Neutrophil (primary cell): ENCODE results near the gene SLC7A1.

Experiments
- H3K27ac ChIP-seq: fragments of 200-600 bp; sonication (generic); 2 replicates; pipeline ENCODE4 v1.5.1; 2016; ENCODE audit warnings: mild to moderate bottlenecking, moderate library complexity
- H3K27me3 ChIP-seq: fragments of 200-600 bp; sonication (generic); 2 replicates; pipeline ENCODE4 v1.6.0; 2016; ENCODE audit warnings: mild to moderate bottlenecking
- H3K36me3 ChIP-seq: fragments of 200-600 bp; sonication (generic); 2 replicates; pipeline ENCODE4 v1.5.1; 2017
- H3K4me1 ChIP-seq, 2 experiments: fragments of 200-600 bp in 1 of 2; sonication (generic) in 1 of 2; 1 replicate in 1 of 2; 2 replicates in 1 of 2; pipeline versions ENCODE4 v1.5.1 to v1.6.1; 2013 to 2016; ENCODE audit warnings: low read depth in 1 of 2, low read length in 1 of 2, mild to moderate bottlenecking in 1 of 2, moderate library complexity in 1 of 2; ENCODE audit not compliant: control insufficient read depth in 1 of 2, insufficient read depth in 1 of 2
- H3K4me3 ChIP-seq, 2 experiments: fragments of 200-600 bp in 1 of 2; sonication (generic) in 1 of 2; 1 replicate in 1 of 2; 2 replicates in 1 of 2; pipeline ENCODE4 v1.5.1; 2013 to 2016; ENCODE audit warnings: low read depth in 1 of 2, low read length in 1 of 2, mild to moderate bottlenecking in 1 of 2, moderate library complexity in 1 of 2
- H3K9me3 ChIP-seq: fragments of 200-600 bp; sonication (generic); 2 replicates; pipeline ENCODE4 v1.5.1; 2016
- TF ChIP-seq, protein P1 (sequence below): fragments of 200-600 bp; sonication (generic); IDR thresholded peaks from 2 replicates; pipeline ENCODE4 v1.5.1; 2016; ENCODE audit warnings: antibody characterized with exemption

Gene SLC7A1

DNA sequence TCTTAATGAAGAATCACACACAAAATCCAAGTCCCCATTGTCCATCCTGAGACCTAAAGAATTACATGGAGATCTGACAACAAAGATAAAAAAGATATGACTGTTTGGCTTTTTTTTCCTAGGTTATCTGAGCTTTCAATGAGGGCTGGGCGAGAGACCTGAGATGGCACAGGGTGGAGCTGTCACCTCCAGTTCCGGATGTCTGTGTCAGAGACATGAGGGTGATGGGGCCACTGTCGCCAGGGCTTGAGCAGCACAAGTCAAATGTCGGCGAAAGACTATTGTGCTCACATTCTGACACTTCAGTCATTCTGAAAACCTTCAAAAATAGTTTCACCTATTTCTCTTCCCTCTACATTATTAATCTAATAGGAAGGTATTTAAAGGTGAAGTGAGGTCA is 65.7 kb downstream of the SLC7A1 start:
- no peak overlapping the region for H3K27ac ChIP-seq
- H3K27me3 ChIP-seq = no peaks in the 10 kb centered on the region
- TF ChIP-seq, protein P1, sequence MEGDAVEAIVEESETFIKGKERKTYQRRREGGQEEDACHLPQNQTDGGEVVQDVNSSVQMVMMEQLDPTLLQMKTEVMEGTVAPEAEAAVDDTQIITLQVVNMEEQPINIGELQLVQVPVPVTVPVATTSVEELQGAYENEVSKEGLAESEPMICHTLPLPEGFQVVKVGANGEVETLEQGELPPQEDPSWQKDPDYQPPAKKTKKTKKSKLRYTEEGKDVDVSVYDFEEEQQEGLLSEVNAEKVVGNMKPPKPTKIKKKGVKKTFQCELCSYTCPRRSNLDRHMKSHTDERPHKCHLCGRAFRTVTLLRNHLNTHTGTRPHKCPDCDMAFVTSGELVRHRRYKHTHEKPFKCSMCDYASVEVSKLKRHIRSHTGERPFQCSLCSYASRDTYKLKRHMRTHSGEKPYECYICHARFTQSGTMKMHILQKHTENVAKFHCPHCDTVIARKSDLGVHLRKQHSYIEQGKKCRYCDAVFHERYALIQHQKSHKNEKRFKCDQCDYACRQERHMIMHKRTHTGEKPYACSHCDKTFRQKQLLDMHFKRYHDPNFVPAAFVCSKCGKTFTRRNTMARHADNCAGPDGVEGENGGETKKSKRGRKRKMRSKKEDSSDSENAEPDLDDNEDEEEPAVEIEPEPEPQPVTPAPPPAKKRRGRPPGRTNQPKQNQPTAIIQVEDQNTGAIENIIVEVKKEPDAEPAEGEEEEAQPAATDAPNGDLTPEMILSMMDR = no peak
- no peaks in the 10 kb centered on the region for H3K9me3 ChIP-seq
- H3K4me1 ChIP-seq = no peaks in the 10 kb centered on the region
- no peak overlapping the region for H3K4me3 ChIP-seq
- H3K36me3 ChIP-seq = peaks cover 29% of the 10 kb centered on the region

DNA sequence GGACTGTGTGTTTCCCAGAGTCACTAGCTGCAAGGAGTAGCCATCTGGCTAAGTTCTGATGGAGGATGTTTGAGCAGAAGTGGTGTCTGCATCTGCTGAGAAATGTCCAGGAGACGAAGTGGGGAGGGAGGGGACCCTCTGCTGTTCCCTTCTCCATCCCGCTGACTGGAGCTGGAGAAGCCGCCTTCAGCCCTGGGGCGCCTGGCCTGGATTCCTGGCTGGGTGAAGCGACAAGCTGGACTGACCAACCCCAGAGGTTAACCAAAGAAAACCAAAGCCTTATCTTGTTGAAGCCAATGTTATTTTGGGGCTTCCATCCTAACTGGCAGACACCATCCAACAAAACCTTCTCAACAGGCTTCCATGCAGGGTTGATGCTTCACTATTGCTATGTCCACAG is 67.6 kb downstream of the SLC7A1 start:
- peaks cover 43% of the 10 kb centered on the region for H3K36me3 ChIP-seq
- H3K27me3 ChIP-seq = no peaks in the 10 kb centered on the region
- H3K4me3 ChIP-seq = no peak overlapping the region
- no peak overlapping the region for H3K27ac ChIP-seq
- no peaks in the 10 kb centered on the region for H3K9me3 ChIP-seq
- TF ChIP-seq, protein P1 = no peak
- H3K4me1 ChIP-seq = no peaks in the 10 kb centered on the region

DNA sequence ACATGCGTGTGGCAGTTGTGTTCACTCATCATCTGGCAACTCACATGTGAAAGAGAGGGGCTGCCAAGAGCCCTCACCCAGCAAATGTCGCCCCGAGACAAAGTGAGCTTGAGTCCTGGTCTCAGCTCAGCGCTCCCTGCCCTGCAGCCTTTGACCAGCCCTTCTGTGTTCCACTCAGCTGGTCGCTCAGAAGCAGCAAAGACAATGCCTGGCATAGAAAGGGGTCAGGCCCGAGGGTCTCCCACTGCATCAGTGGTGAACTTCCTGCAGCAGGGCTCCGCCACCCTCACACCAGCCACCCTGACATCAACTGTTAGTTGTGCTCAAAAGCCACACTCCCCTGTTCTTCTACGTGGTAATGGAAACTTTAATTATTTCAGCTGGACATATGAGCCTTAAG is 68.0 kb downstream of the SLC7A1 start:
- no peaks in the 10 kb centered on the region for H3K4me1 ChIP-seq
- no peak overlapping the region for H3K27ac ChIP-seq
- peaks cover 46% of the 10 kb centered on the region for H3K36me3 ChIP-seq
- H3K9me3 ChIP-seq = no peaks in the 10 kb centered on the region
- no peaks in the 10 kb centered on the region for H3K27me3 ChIP-seq
- TF ChIP-seq, protein P1 = no peak
- H3K4me3 ChIP-seq = no peak overlapping the region

DNA sequence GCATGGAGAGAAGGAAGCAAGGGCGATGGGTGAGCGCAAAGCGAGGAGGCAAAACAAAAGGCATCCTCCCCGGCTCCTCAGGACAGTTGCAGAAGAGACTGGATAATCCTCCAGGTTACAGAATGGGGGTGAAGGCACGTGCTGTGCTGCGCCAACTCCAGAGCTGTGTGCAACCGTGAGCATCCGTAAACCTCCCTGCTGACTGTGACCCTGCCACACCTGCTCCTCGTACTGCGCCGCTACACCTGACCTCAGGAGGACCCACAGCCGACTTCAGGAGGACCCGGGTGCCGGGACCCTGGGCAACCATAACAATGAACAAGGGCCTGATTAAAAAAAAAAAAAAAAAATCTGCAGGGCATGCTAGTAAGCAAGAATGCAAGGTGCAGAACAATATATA is 68.7 kb downstream of the SLC7A1 start:
- Histone ChIP-seq H3K4me3 (no peak overlapping the region), H3K9me3 (no peaks in the 10 kb centered on the region), H3K4me1 (no peaks in the 10 kb centered on the region), H3K36me3 (peaks cover 52% of the 10 kb centered on the region), H3K27ac (no peak overlapping the region), H3K27me3 (no peaks in the 10 kb centered on the region)
- TF ChIP-seq, protein P1 = no peak

DNA sequence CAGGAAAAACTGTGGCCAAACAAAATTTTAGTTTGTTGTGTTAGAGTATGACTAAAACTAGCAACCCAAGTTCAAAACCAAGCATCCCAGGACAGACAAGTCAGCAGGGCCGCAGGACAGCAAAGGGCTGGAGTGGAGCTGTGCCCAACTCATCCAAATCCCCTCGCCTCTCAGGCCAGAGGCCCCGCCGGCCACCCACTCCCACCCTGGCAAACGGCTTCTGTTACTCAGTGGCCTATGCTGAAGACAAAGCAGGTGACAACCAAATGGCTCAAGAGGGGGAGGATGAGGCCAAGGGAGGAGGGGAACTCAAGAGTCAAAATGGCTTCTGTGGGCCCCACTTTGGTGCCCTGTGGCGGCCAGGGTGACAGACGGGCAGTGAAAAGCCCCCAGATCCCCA is 69.7 kb downstream of the SLC7A1 start:
- Histone ChIP-seq H3K27ac (no peak overlapping the region), H3K9me3 (no peaks in the 10 kb centered on the region), H3K4me3 (no peak overlapping the region), H3K27me3 (no peaks in the 10 kb centered on the region), H3K36me3 (peaks cover 60% of the 10 kb centered on the region), H3K4me1 (no peaks in the 10 kb centered on the region)
- TF ChIP-seq, protein P1 = no peak

DNA sequence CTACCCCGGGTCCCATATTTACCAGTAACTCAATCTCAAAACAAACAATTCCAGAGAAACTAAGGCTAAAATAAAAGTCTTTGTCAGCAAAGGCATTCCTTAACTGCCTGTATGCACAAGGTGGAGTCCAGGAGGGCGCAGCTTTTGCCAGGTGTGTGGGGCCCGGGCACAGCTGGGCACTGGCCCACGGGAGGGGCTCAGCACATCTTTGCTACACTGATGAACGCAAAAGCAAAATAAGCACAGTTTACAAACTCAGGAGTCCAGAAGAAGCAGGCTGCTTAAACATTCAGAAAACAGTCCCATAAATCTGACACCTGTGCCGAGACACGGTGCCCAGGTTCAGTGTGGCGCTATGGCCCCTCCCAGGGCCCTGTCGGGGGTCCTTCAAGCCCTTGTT is 70.8 kb downstream of the SLC7A1 start:
- no peaks in the 10 kb centered on the region for H3K4me1 ChIP-seq
- peaks cover 58% of the 10 kb centered on the region for H3K36me3 ChIP-seq
- no peak overlapping the region for H3K4me3 ChIP-seq
- TF ChIP-seq, protein P1 = no peak
- no peaks in the 10 kb centered on the region for H3K27me3 ChIP-seq
- H3K27ac ChIP-seq = no peak overlapping the region
- H3K9me3 ChIP-seq = no peaks in the 10 kb centered on the region
